NT2/D1 (cell line): Measurements from ENCODE around the gene SATB2.

Experiments used
- DNase-seq: peaks from one replicate; pipeline ENCODE4 v3.0.0-alpha.2; 2011; ENCODE audit warnings: low read depth, low spot score
- H3K27me3 ChIP-seq: 2 replicates; pipeline ENCODE4 v1.6.0; 2011; ENCODE audit warnings: mild to moderate bottlenecking; ENCODE audit not compliant: insufficient read length, insufficient read depth
- H3K36me3 ChIP-seq: 2 replicates; pipeline ENCODE4 v1.6.1; 2011; ENCODE audit warnings: mild to moderate bottlenecking, low read length, mixed read lengths; ENCODE audit not compliant: insufficient read depth, insufficient read length
- H3K4me1 ChIP-seq: 2 replicates; pipeline ENCODE4 v1.5.1; 2011; ENCODE audit not compliant: insufficient read depth, insufficient read length
- H3K4me3 ChIP-seq: 2 replicates; pipeline ENCODE4 v1.5.1; 2011; ENCODE audit warnings: low read depth; ENCODE audit not compliant: insufficient read length
- H3K9ac ChIP-seq: 2 replicates; pipeline ENCODE4 v1.6.0; 2011; ENCODE audit warnings: low read depth; ENCODE audit not compliant: insufficient read length
- H3K9me3 ChIP-seq: 2 replicates; pipeline ENCODE4 v1.5.1; 2011; ENCODE audit warnings: mild to moderate bottlenecking, low read length; ENCODE audit not compliant: insufficient read depth
- SUZ12 ChIP-seq: IDR thresholded peaks from 2 replicates; pipeline ENCODE4 v1.6.1; 2011; ENCODE audit not compliant: insufficient read length, insufficient read depth; ENCODE audit errors: extremely low read depth
- YY1 ChIP-seq: IDR thresholded peaks from 2 replicates; pipeline ENCODE4 v1.6.1; 2011; ENCODE audit not compliant: insufficient read length, insufficient read depth
- ZNF274 ChIP-seq: IDR thresholded peaks from 2 replicates; pipeline ENCODE4 v1.6.1; 2011; ENCODE audit warnings: mild to moderate bottlenecking, low read depth, low read length

SATB2 gene

DNA sequence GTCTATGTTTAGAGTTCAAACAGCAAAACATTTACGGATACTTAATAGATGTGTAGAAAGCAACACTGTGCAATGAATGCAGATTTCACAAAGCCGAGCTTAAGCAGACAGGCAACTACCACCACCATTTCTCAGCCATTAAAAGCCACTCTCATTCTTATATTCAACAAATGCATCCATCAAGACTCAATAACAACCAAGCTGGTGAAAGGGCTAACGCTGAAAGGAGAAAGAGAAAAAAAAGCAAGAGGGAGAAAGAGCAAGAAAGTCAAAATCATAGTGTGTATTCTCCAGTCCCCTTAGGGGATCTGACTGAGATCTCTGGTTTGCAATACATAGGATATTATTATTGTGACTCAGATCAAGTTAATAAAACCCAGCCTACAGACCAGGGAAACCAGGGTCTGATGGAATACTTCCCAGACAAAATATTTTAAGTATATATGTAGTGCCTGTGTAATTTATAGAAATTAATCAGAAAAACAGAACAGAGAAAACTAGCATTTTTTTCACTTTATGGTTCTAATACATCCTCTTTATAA, 14.1 kb downstream of the SATB2 start:
- TF ChIP-seq YY1 = no peak
- TF ChIP-seq SUZ12 = no peak
- no peak for TF ChIP-seq ZNF274
- Histone ChIP-seq H3K9me3 (no peaks in the 10 kb centered on the region), H3K9ac (no peak overlapping the region), H3K36me3 (no peaks in the 10 kb centered on the region), H3K4me3 (no peak overlapping the region), H3K27me3 (no peaks in the 10 kb centered on the region), H3K4me1 (peaks cover 2% of the 10 kb centered on the region)
- no peak for DNase-seq

DNA sequence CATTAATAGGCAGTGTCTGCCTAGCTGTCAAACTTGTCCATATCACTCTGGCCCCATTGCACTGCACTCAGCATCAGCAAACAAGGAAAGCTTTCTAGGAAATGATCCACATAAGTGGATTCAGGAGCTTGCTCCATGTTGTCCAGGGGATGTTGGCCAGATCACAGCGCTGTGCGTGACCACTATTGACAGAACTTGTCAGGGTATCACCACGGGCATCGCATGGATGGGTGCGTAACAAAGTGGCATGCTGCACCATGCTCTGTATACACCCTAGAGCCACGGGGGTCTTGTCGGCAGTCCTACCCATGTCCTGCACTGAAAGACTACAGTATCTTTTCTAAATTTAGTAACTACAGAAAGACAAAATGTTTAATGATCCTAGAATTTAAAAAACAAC, 15.6 kb downstream of the SATB2 start:
- no peaks in the 10 kb centered on the region for H3K9me3 ChIP-seq
- H3K27me3 ChIP-seq = no peaks in the 10 kb centered on the region
- TF ChIP-seq ZNF274 (0 out of 2 replicates have a peak, but pooled peaks have one; percentile 16), YY1 (no peak), SUZ12 (no peak)
- no peak overlapping the region for H3K9ac ChIP-seq
- H3K4me1 ChIP-seq = peaks cover 2% of the 10 kb centered on the region
- no peak for DNase-seq
- no peaks in the 10 kb centered on the region for H3K36me3 ChIP-seq
- no peak overlapping the region for H3K4me3 ChIP-seq

DNA sequence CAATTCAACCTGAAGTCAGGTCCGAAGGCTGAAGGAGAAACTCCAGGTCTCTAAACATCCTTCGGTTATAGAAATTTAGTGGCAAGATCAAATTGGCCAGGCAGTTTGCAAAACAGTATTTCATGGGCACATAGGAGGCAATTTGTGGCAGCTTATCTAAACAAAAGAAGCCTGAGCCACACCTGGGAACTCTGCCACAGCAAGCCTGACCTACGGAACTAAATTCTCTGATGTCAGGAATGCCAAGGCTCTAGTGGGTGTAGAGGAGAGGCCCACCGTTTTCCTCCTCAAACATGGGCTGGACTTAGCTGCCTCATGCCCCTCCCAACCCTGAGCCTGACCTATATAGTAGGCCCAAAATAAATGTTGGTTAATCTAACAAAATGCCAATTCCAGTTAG, 16.0 kb downstream of the SATB2 start:
- H3K36me3 ChIP-seq = no peaks in the 10 kb centered on the region
- TF ChIP-seq YY1 (no peak), ZNF274 (no peak), SUZ12 (no peak)
- H3K9ac ChIP-seq = no peak overlapping the region
- no peaks in the 10 kb centered on the region for H3K27me3 ChIP-seq
- H3K4me1 ChIP-seq = peaks cover 2% of the 10 kb centered on the region
- H3K4me3 ChIP-seq = no peak overlapping the region
- no peaks in the 10 kb centered on the region for H3K9me3 ChIP-seq
- no peak for DNase-seq

DNA sequence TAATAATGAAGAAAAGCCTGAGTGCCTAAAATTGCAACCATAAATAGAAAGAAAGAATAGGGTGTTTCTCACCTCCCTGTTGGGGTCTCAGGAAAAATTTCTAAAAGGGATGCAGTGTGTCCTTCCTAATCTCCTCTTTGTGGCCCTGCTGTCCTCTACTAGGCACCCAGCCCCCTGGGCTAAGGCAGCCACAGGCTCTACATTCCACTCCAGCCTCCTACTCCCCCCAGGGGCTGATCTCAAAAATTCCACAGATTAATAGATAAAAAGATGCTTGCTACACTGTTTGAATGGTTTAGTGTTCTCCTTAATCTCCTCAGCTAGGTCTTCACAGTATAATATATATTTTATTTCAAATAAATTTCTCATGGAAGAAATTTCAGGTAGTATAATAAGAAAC, 17.6 kb downstream of the SATB2 start:
- Histone ChIP-seq H3K9me3 (no peaks in the 10 kb centered on the region), H3K4me3 (no peak overlapping the region), H3K4me1 (peaks cover 2% of the 10 kb centered on the region), H3K27me3 (no peaks in the 10 kb centered on the region), H3K9ac (no peak overlapping the region), H3K36me3 (no peaks in the 10 kb centered on the region)
- TF ChIP-seq ZNF274 (no peak), YY1 (no peak), SUZ12 (no peak)
- no peak for DNase-seq

DNA sequence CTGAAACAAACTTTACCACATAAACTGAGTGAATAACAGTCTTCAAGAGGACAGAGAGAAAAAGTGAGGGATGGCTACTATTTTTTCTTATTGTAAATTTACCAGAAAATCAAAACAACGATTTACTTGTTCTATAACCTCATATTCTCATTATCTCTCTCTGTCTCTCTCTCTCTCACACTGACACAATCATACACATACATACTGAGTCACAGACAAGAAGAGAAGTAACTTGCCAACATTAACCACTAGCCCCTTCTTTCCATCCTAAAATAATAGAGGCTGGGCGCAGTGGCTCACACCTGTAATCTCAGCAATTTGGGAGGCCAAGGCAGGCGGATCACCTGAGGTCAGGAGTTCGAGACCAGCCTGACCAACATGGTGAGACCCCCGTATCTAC, 18.2 kb downstream of the SATB2 start:
- peaks cover 2% of the 10 kb centered on the region for H3K4me1 ChIP-seq
- DNase-seq = no peak
- no peaks in the 10 kb centered on the region for H3K36me3 ChIP-seq
- TF ChIP-seq SUZ12 = no peak
- TF ChIP-seq ZNF274 = no peak
- TF ChIP-seq YY1 = no peak
- H3K27me3 ChIP-seq = no peaks in the 10 kb centered on the region
- no peaks in the 10 kb centered on the region for H3K9me3 ChIP-seq
- no peak overlapping the region for H3K9ac ChIP-seq
- H3K4me3 ChIP-seq = no peak overlapping the region

DNA sequence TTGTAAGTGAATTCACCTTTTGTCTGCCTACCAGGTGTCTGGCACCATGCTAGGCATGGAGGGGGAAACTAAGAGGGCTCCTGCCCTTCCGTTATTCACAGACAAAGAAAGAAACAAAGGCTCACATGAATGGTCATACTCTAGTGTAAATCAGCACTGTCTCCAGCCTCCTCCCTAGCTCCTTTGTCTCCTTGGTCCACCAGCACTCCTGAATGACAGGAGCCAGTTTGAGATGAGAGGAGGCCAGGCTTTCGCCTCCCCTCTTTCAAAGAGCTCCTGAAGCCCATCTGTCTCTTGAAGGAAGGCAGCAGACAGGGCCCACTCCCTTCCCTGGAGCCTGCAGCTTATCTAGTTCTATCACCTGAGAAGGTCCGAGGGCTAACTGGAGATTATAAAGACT, 18.7 kb downstream of the SATB2 start:
- no peaks in the 10 kb centered on the region for H3K36me3 ChIP-seq
- no peak overlapping the region for H3K9ac ChIP-seq
- H3K9me3 ChIP-seq = no peaks in the 10 kb centered on the region
- H3K4me1 ChIP-seq = peaks cover 2% of the 10 kb centered on the region
- TF ChIP-seq SUZ12 = no peak
- no peak for TF ChIP-seq YY1
- no peak for TF ChIP-seq ZNF274
- no peak for DNase-seq
- H3K4me3 ChIP-seq = no peak overlapping the region
- H3K27me3 ChIP-seq = no peaks in the 10 kb centered on the region

DNA sequence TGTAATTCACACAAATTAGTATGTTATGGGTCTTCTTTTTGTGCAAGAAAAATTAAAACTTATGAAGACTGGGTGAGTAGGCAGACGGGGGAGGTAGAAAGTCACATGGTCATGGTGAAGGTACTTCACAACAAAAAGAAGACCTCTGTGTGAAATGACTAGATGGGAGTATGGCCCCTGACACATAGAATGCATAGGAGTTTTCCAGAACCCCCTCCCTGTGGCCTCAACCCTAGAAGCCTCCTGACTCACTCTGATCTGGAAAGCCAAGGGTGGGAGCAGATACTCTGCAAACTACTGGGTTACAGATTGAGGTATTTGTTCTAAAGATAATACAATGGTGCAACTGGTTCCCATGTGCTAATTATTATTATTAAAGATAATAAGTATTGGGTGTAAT, 23.2 kb downstream of the SATB2 start:
- TF ChIP-seq SUZ12 (no peak), YY1 (no peak)
- DNase-seq = no peak
- no peaks in the 10 kb centered on the region for H3K36me3 ChIP-seq
- no peaks in the 10 kb centered on the region for H3K9me3 ChIP-seq
- H3K9ac ChIP-seq = no peak overlapping the region
- peaks cover 2% of the 10 kb centered on the region for H3K4me1 ChIP-seq
- no peaks in the 10 kb centered on the region for H3K27me3 ChIP-seq
- no peak overlapping the region for H3K4me3 ChIP-seq
